ENCODE results near the gene MYOZ3. TPM values are rescaled to one million over a fixed set of nuclear protein-coding genes. Genes with fewer than 3 reads are reported as not detected.

The MYOZ3 gene
- total RNA-seq, 1 experiment from 2014 or later, result 1.7 TPM

DNA sequence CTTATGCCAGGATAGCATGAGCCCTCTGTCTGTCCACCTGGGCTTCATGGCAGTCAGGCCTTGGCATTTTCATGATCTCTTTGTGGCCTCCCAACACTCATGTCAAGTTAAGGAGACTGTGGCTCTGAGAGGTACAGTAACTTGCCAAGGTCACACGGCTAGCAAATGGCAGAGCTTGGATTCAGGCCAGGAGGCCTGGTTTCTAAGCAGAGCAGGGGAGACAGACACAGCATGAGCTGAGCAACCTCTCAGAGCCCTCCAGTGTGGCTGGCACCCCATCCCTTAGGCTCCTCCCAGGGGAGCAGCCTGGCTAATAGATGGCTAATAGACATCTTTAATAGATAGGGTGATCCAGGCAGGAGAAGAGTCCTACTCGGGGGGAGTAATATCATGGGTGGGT lies 16.5 kb upstream of the MYOZ3 start:
- no peaks in the 10 kb centered on the region; the same call in none of the 2 replicates for H3K36me3 ChIP-seq (ENCODE audit: control insufficient read depth, insufficient read depth, low read length)
- no TSS peak for BruUV-seq (replicated peaks)
- no peaks in the 10 kb centered on the region for H3K9me3 ChIP-seq (ENCODE audit: control insufficient read depth, insufficient read depth, low read depth, low read length)
- POLR2A ChIA-PET, result interaction anchor here (0.6 to 0.7 kb wide), 3 partner anchors 16 to 202 kb away, joined by 3 to 6 read pairs (median 4); partner anchors contain the start of gene IRGM
- H3K27ac ChIP-seq (ENCODE audit: low read length), result peak overlapping the region; percentile 83
- ATAC-seq (no peak), DNase-seq (ENCODE audit: low read depth, low spot score) (no peak)
- TF ChIP-seq SIN3A (IDR thresholded peaks at IDR 0.05; ENCODE audit: borderline replicate concordance, insufficient read depth, low read depth, low read length) (no peak), POLR2AphosphoS5 (IDR thresholded peaks at IDR 0.05; ENCODE audit: low read depth, low read length) (no peak), REST (IDR thresholded peaks at IDR 0.05; ENCODE audit: insufficient read depth in 1 of 2, low read depth in 2 of 2, low read length in 1 of 2) (no peak), TCF7L2 (IDR thresholded peaks at IDR 0.05; ENCODE audit: low read depth, low read length) (no peak)
- TF ChIP-seq, protein P1, sequence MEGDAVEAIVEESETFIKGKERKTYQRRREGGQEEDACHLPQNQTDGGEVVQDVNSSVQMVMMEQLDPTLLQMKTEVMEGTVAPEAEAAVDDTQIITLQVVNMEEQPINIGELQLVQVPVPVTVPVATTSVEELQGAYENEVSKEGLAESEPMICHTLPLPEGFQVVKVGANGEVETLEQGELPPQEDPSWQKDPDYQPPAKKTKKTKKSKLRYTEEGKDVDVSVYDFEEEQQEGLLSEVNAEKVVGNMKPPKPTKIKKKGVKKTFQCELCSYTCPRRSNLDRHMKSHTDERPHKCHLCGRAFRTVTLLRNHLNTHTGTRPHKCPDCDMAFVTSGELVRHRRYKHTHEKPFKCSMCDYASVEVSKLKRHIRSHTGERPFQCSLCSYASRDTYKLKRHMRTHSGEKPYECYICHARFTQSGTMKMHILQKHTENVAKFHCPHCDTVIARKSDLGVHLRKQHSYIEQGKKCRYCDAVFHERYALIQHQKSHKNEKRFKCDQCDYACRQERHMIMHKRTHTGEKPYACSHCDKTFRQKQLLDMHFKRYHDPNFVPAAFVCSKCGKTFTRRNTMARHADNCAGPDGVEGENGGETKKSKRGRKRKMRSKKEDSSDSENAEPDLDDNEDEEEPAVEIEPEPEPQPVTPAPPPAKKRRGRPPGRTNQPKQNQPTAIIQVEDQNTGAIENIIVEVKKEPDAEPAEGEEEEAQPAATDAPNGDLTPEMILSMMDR (IDR thresholded peaks at IDR 0.05), result no peak
- no peak overlapping the region for H3K4me3 ChIP-seq (ENCODE audit: low read depth in 2 of 2, low read length in 2 of 2)
- in situ Hi-C loops (cut with HindIII; ENCODE audit: low pct_unique_long_range_greater_than_20kb, low sequenced_read_pairs), result no loop called here
- CTCF ChIA-PET, result interaction anchor here (0.6 to 0.7 kb wide), 2 partner anchors 9 to 21 kb away, joined by 4 to 6 read pairs; no protein-coding TSS in a partner anchor
- H3K4me1 ChIP-seq (ENCODE audit: control insufficient read depth, insufficient read depth, low read length), result peaks cover 60% of the 10 kb centered on the region
- intact Hi-C loops (cut with micrococcal nuclease; ENCODE audit: unreplicated experiment), result no loop called here
- H3K27me3 ChIP-seq (ENCODE audit: control insufficient read depth, insufficient read depth, low read length), result no peaks in the 10 kb centered on the region

DNA sequence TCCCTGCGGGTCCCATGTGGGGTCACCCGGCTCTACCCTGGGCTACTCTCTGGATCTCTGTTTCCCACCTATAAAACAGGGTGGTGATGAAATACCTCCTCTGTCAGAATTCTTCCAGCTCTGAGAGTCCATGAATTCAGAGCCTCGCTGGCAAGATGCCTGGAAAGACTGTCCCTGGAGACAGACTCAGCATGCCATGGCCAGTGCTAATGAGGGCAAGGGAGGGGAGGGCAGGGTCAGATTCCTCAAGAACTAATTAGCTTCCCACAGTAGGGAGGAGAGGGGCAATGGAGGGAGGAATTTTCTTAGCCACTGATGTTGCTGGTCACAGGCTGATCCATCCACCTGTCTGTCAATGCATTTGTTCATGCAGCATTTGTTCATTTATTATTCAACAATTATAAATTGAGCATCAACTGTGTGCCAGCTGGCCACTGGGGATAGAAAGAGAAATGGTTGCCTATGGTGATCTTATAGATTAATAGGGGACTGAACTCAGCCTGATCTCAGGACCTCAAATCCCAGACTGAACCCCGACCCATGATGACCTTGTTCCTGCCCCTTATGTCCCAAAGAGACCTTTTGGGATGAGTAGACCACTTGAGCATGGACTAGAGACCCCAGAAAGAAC lies 15.9 kb upstream of the MYOZ3 start:
- H3K9me3 ChIP-seq (ENCODE audit: control insufficient read depth, insufficient read depth, low read depth, low read length), result no peaks in the 10 kb centered on the region
- H3K27me3 ChIP-seq (ENCODE audit: control insufficient read depth, insufficient read depth, low read length), result no peaks in the 10 kb centered on the region
- no peaks in the 10 kb centered on the region; the same call in none of the 2 replicates for H3K36me3 ChIP-seq (ENCODE audit: control insufficient read depth, insufficient read depth, low read length)
- intact Hi-C loops (cut with micrococcal nuclease; ENCODE audit: unreplicated experiment) (no loop called here), in situ Hi-C loops (cut with HindIII; ENCODE audit: low pct_unique_long_range_greater_than_20kb, low sequenced_read_pairs) (no loop called here)
- peaks cover 53% of the 10 kb centered on the region for H3K4me1 ChIP-seq (ENCODE audit: control insufficient read depth, insufficient read depth, low read length)
- ATAC-seq (no peak), DNase-seq (ENCODE audit: low read depth, low spot score) (no peak)
- TF ChIP-seq SIN3A (IDR thresholded peaks at IDR 0.05; ENCODE audit: borderline replicate concordance, insufficient read depth, low read depth, low read length), result no peak
- TF ChIP-seq, protein P1 (IDR thresholded peaks at IDR 0.05), result no peak
- no peak for TF ChIP-seq POLR2AphosphoS5 (IDR thresholded peaks at IDR 0.05; ENCODE audit: low read depth, low read length)
- TF ChIP-seq REST (IDR thresholded peaks at IDR 0.05; ENCODE audit: insufficient read depth in 1 of 2, low read depth in 2 of 2, low read length in 1 of 2), result no peak
- TF ChIP-seq TCF7L2 (IDR thresholded peaks at IDR 0.05; ENCODE audit: low read depth, low read length), result no peak
- no TSS peak for BruUV-seq (replicated peaks)
- POLR2A ChIA-PET, result no interaction called here
- H3K27ac ChIP-seq (ENCODE audit: low read length), result peak overlapping the region; percentile 83
- no peak overlapping the region for H3K4me3 ChIP-seq (ENCODE audit: low read depth in 2 of 2, low read length in 2 of 2)
- CTCF ChIA-PET, result interaction anchor here (0.8 kb wide), 1 partner anchor 84 kb away, joined by 3 read pairs; no protein-coding TSS in a partner anchor
